Neural cell (in vitro differentiated cells): ENCODE data around the gene KRTAP4-3. TPM values are rescaled to one million over a fixed set of nuclear protein-coding genes. Genes with fewer than 3 reads are reported as not detected.

Source experiments
- H2AFZ ChIP-seq: fragments of 200-600, 300-800 bp; sonication (generic), shearing (Covaris generic); 2 replicates; pipeline ENCODE4 v1.6.0; 2014; ENCODE audit warnings: low read depth, mild to moderate bottlenecking, antibody characterized with exemption, low read length, moderate library complexity
- H3F3A ChIP-seq: fragments of 200-600 bp; shearing (Covaris generic); 2 replicates; pipeline ENCODE4 v1.6.1; 2016; ENCODE audit warnings: mild to moderate bottlenecking, moderate library complexity, mixed read lengths, antibody characterized with exemption, low read length; ENCODE audit not compliant: insufficient read depth, poor library complexity, severe bottlenecking
- H3K27ac ChIP-seq: fragments of 200-600, 300-800 bp; sonication (generic), shearing (Covaris generic); 2 replicates; pipeline ENCODE4 v1.5.1; 2014; ENCODE audit warnings: mild to moderate bottlenecking, low read length, moderate library complexity
- H3K27me3 ChIP-seq: fragments of 300-800, 200-600 bp; sonication (generic), shearing (Covaris generic); 2 replicates; pipeline ENCODE4 v1.6.0; 2014; ENCODE audit warnings: mild to moderate bottlenecking, low read depth, low read length, moderate library complexity; ENCODE audit not compliant: insufficient read depth
- H3K36me3 ChIP-seq: fragments of 300-800, 200-600 bp; sonication (generic), shearing (Covaris generic); 2 replicates; pipeline ENCODE4 v1.5.1; 2014; ENCODE audit warnings: mild to moderate bottlenecking, antibody characterized with exemption, low read length, moderate library complexity; ENCODE audit not compliant: insufficient read depth
- H3K4me2 ChIP-seq: fragments of 300-800, 200-600 bp; sonication (generic), shearing (Covaris generic); 2 replicates; pipeline ENCODE4 v1.6.0; 2014; ENCODE audit warnings: mild to moderate bottlenecking, low read length
- H3K4me3 ChIP-seq: fragments of 300-800, 200-600 bp; sonication (generic), shearing (Covaris generic); 2 replicates; pipeline ENCODE4 v1.5.1; 2014; ENCODE audit warnings: mild to moderate bottlenecking, low read length, moderate library complexity
- H3K79me2 ChIP-seq: fragments of 200-600 bp; shearing (Covaris generic); replicated peaks from 2 replicates; pipeline ENCODE4 v1.6.0; 2014; ENCODE audit warnings: mild to moderate bottlenecking, low read length, moderate library complexity; ENCODE audit not compliant: insufficient read depth
- H3K9ac ChIP-seq: fragments of 300-800, 200-600 bp; sonication (generic), shearing (Covaris generic); 2 replicates; pipeline ENCODE4 v1.6.1; 2016; ENCODE audit warnings: mild to moderate bottlenecking, low read length, mixed read lengths
- H3K9me2 ChIP-seq: fragments of 200-600 bp; shearing (Covaris generic); 2 replicates; pipeline ENCODE4 v1.6.1; 2016; ENCODE audit warnings: mild to moderate bottlenecking, low read length, mixed read lengths; ENCODE audit not compliant: insufficient read depth
- H3K9me3 ChIP-seq: fragments of 200-600, 300-800 bp; sonication (generic), shearing (Covaris generic); 2 replicates; pipeline ENCODE4 v1.6.1; 2016; ENCODE audit warnings: mild to moderate bottlenecking, mixed run types, low read length, moderate library complexity, mixed read lengths
- H4K20me1 ChIP-seq: fragments of 200-600 bp; shearing (Covaris generic); 2 replicates; pipeline ENCODE4 v1.6.1; 2016; ENCODE audit warnings: mild to moderate bottlenecking, mixed run types; ENCODE audit not compliant: insufficient read depth
- EP300 ChIP-seq: fragments of 450-650 bp; conservative IDR thresholded peaks from 2 replicates; pipeline ENCODE4 v1.6.1; 2014; ENCODE audit warnings: antibody characterized with exemption, mild to moderate bottlenecking, moderate library complexity; ENCODE audit not compliant: poor library complexity, severe bottlenecking
- EZH2 ChIP-seq: fragments of 200-600, 300-800 bp; shearing (Covaris generic), sonication (generic); IDR thresholded peaks from 2 replicates; pipeline ENCODE4 v1.6.1; 2014; ENCODE audit warnings: antibody characterized with exemption, low read length, borderline replicate concordance, mild to moderate bottlenecking; ENCODE audit not compliant: insufficient read depth, poor library complexity, severe bottlenecking
- MXI1 ChIP-seq: fragments of 450-650 bp; conservative IDR thresholded peaks from 2 replicates; pipeline ENCODE4 v1.6.1; 2014; ENCODE audit warnings: antibody characterized with exemption, mild to moderate bottlenecking; ENCODE audit not compliant: poor library complexity, severe bottlenecking
- POLR2AphosphoS5 ChIP-seq: IDR thresholded peaks from 2 replicates; pipeline ENCODE4 v1.6.1; 2012
- RAD21 ChIP-seq: fragments of 450-650 bp; conservative IDR thresholded peaks from 2 replicates; pipeline ENCODE4 v1.6.1; 2014; ENCODE audit warnings: antibody characterized with exemption, mild to moderate bottlenecking, moderate library complexity
- SMC3 ChIP-seq: fragments of 450-650 bp; conservative IDR thresholded peaks from 2 replicates; pipeline ENCODE4 v1.6.1; 2014; ENCODE audit warnings: antibody characterized with exemption, mild to moderate bottlenecking, moderate library complexity; ENCODE audit not compliant: poor library complexity
- TAF1 ChIP-seq: IDR thresholded peaks from 2 replicates; pipeline ENCODE4 v1.6.1; 2012; ENCODE audit warnings: low read depth
- polyA plus RNA-seq: library from polyadenylated mRNA; depleted of rRNA; stranded (reverse); fragments of >200 nt; gene quantifications from 2 replicates; pipeline ENCODE4 v1.2.3, GENCODE V29; 2014
- TF ChIP-seq, protein P1 (sequence below): IDR thresholded peaks from 2 replicates; pipeline ENCODE4 v1.6.1; 2012; ENCODE audit warnings: borderline replicate concordance
- TF ChIP-seq, protein P2 (sequence below): fragments of 450-650 bp; IDR thresholded peaks from 2 replicates; pipeline ENCODE4 v1.5.1; 2014; ENCODE audit warnings: antibody characterized with exemption, mild to moderate bottlenecking, moderate library complexity; ENCODE audit not compliant: poor library complexity, severe bottlenecking

The KRTAP4-3 gene
- polyA plus RNA-seq, 1 donor from 2014 or later: not detected

DNA sequence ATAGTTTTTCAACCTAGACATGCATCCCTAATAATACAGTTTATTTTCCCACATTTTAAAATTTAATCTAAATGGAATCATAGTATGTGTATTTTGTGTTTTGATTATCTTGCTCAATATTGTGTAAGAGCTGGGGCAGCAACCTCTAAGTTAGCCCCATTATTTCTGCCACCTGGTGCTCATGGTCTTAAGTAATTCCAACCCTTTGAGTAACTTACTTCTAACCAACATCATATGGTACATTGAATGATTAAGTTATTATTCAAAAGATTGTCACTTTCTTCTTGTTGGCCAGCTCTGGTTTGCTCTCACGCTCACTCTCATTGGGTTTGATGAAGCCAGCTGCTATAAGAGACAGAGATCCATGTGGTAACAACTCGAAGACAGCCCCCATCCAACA is 3.9 kb upstream of the KRTAP4-3 start:
- no peaks in the 10 kb centered on the region for H3K9me2 ChIP-seq
- H3K9me3 ChIP-seq: no peaks in the 10 kb centered on the region
- TF ChIP-seq, protein P1, sequence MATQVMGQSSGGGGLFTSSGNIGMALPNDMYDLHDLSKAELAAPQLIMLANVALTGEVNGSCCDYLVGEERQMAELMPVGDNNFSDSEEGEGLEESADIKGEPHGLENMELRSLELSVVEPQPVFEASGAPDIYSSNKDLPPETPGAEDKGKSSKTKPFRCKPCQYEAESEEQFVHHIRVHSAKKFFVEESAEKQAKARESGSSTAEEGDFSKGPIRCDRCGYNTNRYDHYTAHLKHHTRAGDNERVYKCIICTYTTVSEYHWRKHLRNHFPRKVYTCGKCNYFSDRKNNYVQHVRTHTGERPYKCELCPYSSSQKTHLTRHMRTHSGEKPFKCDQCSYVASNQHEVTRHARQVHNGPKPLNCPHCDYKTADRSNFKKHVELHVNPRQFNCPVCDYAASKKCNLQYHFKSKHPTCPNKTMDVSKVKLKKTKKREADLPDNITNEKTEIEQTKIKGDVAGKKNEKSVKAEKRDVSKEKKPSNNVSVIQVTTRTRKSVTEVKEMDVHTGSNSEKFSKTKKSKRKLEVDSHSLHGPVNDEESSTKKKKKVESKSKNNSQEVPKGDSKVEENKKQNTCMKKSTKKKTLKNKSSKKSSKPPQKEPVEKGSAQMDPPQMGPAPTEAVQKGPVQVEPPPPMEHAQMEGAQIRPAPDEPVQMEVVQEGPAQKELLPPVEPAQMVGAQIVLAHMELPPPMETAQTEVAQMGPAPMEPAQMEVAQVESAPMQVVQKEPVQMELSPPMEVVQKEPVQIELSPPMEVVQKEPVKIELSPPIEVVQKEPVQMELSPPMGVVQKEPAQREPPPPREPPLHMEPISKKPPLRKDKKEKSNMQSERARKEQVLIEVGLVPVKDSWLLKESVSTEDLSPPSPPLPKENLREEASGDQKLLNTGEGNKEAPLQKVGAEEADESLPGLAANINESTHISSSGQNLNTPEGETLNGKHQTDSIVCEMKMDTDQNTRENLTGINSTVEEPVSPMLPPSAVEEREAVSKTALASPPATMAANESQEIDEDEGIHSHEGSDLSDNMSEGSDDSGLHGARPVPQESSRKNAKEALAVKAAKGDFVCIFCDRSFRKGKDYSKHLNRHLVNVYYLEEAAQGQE: no peak
- TF ChIP-seq SMC3 (no peak), EZH2 (no peak), RAD21 (no peak), EP300 (no peak), TAF1 (no peak), POLR2AphosphoS5 (no peak), MXI1 (no peak)
- TF ChIP-seq, protein P2, sequence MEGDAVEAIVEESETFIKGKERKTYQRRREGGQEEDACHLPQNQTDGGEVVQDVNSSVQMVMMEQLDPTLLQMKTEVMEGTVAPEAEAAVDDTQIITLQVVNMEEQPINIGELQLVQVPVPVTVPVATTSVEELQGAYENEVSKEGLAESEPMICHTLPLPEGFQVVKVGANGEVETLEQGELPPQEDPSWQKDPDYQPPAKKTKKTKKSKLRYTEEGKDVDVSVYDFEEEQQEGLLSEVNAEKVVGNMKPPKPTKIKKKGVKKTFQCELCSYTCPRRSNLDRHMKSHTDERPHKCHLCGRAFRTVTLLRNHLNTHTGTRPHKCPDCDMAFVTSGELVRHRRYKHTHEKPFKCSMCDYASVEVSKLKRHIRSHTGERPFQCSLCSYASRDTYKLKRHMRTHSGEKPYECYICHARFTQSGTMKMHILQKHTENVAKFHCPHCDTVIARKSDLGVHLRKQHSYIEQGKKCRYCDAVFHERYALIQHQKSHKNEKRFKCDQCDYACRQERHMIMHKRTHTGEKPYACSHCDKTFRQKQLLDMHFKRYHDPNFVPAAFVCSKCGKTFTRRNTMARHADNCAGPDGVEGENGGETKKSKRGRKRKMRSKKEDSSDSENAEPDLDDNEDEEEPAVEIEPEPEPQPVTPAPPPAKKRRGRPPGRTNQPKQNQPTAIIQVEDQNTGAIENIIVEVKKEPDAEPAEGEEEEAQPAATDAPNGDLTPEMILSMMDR: no peak
- no peak overlapping the region for H3K9ac ChIP-seq
- no peaks in the 10 kb centered on the region for H4K20me1 ChIP-seq
- H3K79me2 ChIP-seq: no peaks in the 10 kb centered on the region
- H2AFZ ChIP-seq: no peak overlapping the region
- no peak overlapping the region for H3K4me2 ChIP-seq
- H3K27me3 ChIP-seq: no peaks in the 10 kb centered on the region
- H3K27ac ChIP-seq: no peak overlapping the region
- no peak overlapping the region for H3K4me3 ChIP-seq
- H3K36me3 ChIP-seq: no peaks in the 10 kb centered on the region
- no peaks in the 10 kb centered on the region for H3F3A ChIP-seq

DNA sequence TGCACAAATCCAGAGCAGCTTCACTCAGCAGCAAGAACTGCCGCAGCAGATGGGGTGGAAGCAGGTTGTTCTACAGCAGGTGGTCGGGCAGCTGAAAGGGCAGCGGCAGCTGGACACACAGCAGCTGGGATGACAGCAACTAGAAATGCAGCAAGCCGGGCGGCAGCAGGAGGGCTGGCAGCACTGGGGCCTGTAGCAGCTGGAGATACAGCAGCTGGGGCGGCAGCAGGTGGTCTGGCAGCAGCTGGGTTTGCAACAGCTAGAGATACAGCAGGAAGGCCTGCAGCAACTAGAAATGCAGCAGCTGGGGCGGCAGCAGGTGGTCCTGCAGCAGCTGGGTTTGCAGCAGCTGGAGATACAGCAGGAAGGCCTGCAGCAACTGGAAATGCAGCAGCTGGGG is 460 bp downstream of the KRTAP4-3 start:
- H3K4me2 ChIP-seq: no peak overlapping the region
- no peaks in the 10 kb centered on the region for H3K27me3 ChIP-seq
- no peaks in the 10 kb centered on the region for H3K36me3 ChIP-seq
- no peak overlapping the region for H3K4me3 ChIP-seq
- no peak overlapping the region for H2AFZ ChIP-seq
- no peak overlapping the region for H3K9ac ChIP-seq
- TF ChIP-seq, protein P2: no peak
- no peak for TF ChIP-seq RAD21
- TF ChIP-seq, protein P1: no peak
- no peak for TF ChIP-seq MXI1
- no peak for TF ChIP-seq SMC3
- TF ChIP-seq POLR2AphosphoS5: no peak
- TF ChIP-seq TAF1: no peak
- no peak for TF ChIP-seq EZH2
- no peak for TF ChIP-seq EP300
- H3K9me2 ChIP-seq: no peaks in the 10 kb centered on the region
- H3K79me2 ChIP-seq: no peaks in the 10 kb centered on the region
- no peaks in the 10 kb centered on the region for H3K9me3 ChIP-seq
- no peak overlapping the region for H3K27ac ChIP-seq
- H3F3A ChIP-seq: no peaks in the 10 kb centered on the region
- no peaks in the 10 kb centered on the region for H4K20me1 ChIP-seq
